ENCODE results near the gene PREX1.

GRCh38 chr20:48661575-48662455 lies 166.0 kb downstream of the PREX1 start:
- TF ChIP-seq POLR2A (IDR thresholded peaks at IDR 0.05) (no peak), CTCF (IDR thresholded peaks at IDR 0.05) (no peak)

Data from prostate gland (tissue), 2 donors.